Osteocyte (in vitro differentiated cells): ENCODE results near the gene DDO. TPM values are rescaled to one million over a fixed set of nuclear protein-coding genes. Genes with fewer than 3 reads are reported as not detected.

Experiments used
- DNase-seq: peaks from one replicate; pipeline ENCODE4 v3.0.0; 2021; ENCODE audit warnings: mixed read lengths; ENCODE audit not compliant: unreplicated experiment; ENCODE audit errors: extremely low spot score
- H3K27ac Mint-ChIP-seq: one replicate; pipeline ENCODE4 v1.8.0; 2021; ENCODE audit warnings: mild to moderate bottlenecking, mixed read lengths; ENCODE audit not compliant: unreplicated experiment
- H3K27me3 Mint-ChIP-seq: one replicate; pipeline ENCODE4 v1.8.0; 2021; ENCODE audit warnings: mixed read lengths; ENCODE audit not compliant: unreplicated experiment
- H3K36me3 Mint-ChIP-seq: one replicate; pipeline ENCODE4 v1.8.0; 2021; ENCODE audit warnings: mixed read lengths; ENCODE audit not compliant: unreplicated experiment
- H3K4me1 Mint-ChIP-seq: one replicate; pipeline ENCODE4 v1.8.0; 2021; ENCODE audit warnings: mixed read lengths; ENCODE audit not compliant: unreplicated experiment
- H3K4me3 Mint-ChIP-seq: one replicate; pipeline ENCODE4 v1.8.0; 2021; ENCODE audit warnings: mild to moderate bottlenecking, moderate library complexity, mixed read lengths; ENCODE audit not compliant: unreplicated experiment
- H3K9me3 Mint-ChIP-seq: one replicate; pipeline ENCODE4 v1.8.0; 2021; ENCODE audit warnings: mixed read lengths; ENCODE audit not compliant: unreplicated experiment
- CTCF ChIP-seq: fragments of 200-600 bp; sonication (generic); IDR thresholded peaks from 2 replicates; pipeline ENCODE4 v1.5.0; 2021; ENCODE audit warnings: antibody characterized with exemption, mild to moderate bottlenecking, moderate library complexity
- total RNA-seq: library from RNA; stranded (reverse); gene quantifications from 2 replicates; pipeline ENCODE4 v1.2.1, GENCODE V29; 2021

The DDO gene
- total RNA-seq, 1 donor from 2014 or later: not detected

DNA sequence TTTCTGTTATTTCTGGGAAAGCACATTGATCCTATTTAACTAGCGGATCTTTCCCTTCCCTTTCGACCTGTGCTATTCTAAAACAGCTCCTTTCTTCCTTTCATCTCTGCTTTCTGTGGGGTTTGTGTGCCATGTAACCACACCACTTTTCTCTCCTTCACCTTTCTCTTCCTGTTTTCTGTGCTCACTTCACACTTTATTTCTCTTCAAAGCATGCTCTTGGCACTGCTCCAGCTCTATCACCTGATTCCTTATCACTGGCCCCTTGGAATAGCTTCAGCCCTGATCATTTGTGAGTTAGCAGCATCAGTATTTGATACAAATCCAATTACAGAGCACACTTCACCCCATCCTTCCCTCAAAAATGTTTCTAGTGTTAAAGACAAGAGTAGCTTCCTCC lies 49.1 kb downstream of the DDO start:
- DNase-seq: no peak
- Mint-ChIP-seq H3K4me1 (no peaks in the 10 kb centered on the region), H3K27me3 (peaks cover 83% of the 10 kb centered on the region), H3K36me3 (no peaks in the 10 kb centered on the region), H3K9me3 (peaks cover 5% of the 10 kb centered on the region), H3K4me3 (no peak overlapping the region), H3K27ac (no peak overlapping the region)
- no peak for TF ChIP-seq CTCF

- Mint-ChIP-seq H3K27ac (no peak overlapping the region), H3K27me3 (peaks cover 79% of the 10 kb centered on the region), H3K36me3 (no peaks in the 10 kb centered on the region), H3K9me3 (peaks cover 5% of the 10 kb centered on the region), H3K4me3 (no peak overlapping the region), H3K4me1 (no peaks in the 10 kb centered on the region)
- TF ChIP-seq CTCF: no peak
- DNase-seq: no peak
Measured at GRCh38 chr6:110364364-110365105, 50.8 kb downstream of the DDO start.

GRCh38 chr6:110363748-110364147 lies 51.6 kb downstream of the DDO start:
- no peak overlapping the region for H3K27ac Mint-ChIP-seq
- no peak for TF ChIP-seq CTCF
- peaks cover 3% of the 10 kb centered on the region for H3K4me1 Mint-ChIP-seq
- H3K27me3 Mint-ChIP-seq: peaks cover 79% of the 10 kb centered on the region
- peaks cover 5% of the 10 kb centered on the region for H3K9me3 Mint-ChIP-seq
- no peak for DNase-seq
- no peak overlapping the region for H3K4me3 Mint-ChIP-seq
- H3K36me3 Mint-ChIP-seq: no peaks in the 10 kb centered on the region

GRCh38 chr6:110360676-110361075 lies 54.7 kb downstream of the DDO start:
- Mint-ChIP-seq H3K4me1 (peaks cover 10% of the 10 kb centered on the region), H3K27me3 (peaks cover 72% of the 10 kb centered on the region), H3K36me3 (no peaks in the 10 kb centered on the region), H3K9me3 (peaks cover 5% of the 10 kb centered on the region), H3K27ac (no peak overlapping the region), H3K4me3 (no peak overlapping the region)
- TF ChIP-seq CTCF: no peak
- DNase-seq: no peak

DNA sequence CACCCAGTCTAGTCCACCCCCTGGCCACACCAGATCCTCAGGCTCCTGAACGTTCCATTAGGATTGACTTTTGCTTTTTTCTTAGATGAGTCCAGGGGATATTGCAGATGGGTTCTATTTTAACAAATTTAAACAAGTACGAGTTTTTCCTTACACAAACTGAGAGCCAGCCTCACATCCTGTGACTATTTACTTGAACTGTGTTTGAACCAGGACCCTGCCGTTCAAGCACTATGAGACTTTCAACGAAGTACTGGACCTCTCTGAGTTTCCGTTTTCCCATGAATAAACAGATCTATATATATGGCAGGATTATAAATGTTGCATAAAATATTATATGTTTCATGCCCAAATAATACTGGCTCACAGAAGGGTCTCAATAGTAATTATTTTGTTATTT lies 55.8 kb downstream of the DDO start:
- Mint-ChIP-seq H3K36me3 (no peaks in the 10 kb centered on the region), H3K9me3 (peaks cover 5% of the 10 kb centered on the region), H3K27ac (no peak overlapping the region), H3K27me3 (peaks cover 71% of the 10 kb centered on the region), H3K4me1 (peaks cover 10% of the 10 kb centered on the region), H3K4me3 (no peak overlapping the region)
- DNase-seq: no peak
- TF ChIP-seq CTCF: no peak
